HG02759 (cell line): Measurements from ENCODE around the gene WRNIP1.
"Not testable (repeated sequence)": the region's sequence is repeated elsewhere in the genome, so short reads cannot be mapped to it uniquely, and the experiment has no call there.

Source experiments
- ATAC-seq: cut with Tn5 transposase; IDR thresholded peaks from one replicate; pipeline ENCODE4 v1.9.1; 2021; ENCODE audit warnings: mild to moderate bottlenecking, moderate library complexity; ENCODE audit not compliant: unreplicated experiment

Gene WRNIP1

DNA sequence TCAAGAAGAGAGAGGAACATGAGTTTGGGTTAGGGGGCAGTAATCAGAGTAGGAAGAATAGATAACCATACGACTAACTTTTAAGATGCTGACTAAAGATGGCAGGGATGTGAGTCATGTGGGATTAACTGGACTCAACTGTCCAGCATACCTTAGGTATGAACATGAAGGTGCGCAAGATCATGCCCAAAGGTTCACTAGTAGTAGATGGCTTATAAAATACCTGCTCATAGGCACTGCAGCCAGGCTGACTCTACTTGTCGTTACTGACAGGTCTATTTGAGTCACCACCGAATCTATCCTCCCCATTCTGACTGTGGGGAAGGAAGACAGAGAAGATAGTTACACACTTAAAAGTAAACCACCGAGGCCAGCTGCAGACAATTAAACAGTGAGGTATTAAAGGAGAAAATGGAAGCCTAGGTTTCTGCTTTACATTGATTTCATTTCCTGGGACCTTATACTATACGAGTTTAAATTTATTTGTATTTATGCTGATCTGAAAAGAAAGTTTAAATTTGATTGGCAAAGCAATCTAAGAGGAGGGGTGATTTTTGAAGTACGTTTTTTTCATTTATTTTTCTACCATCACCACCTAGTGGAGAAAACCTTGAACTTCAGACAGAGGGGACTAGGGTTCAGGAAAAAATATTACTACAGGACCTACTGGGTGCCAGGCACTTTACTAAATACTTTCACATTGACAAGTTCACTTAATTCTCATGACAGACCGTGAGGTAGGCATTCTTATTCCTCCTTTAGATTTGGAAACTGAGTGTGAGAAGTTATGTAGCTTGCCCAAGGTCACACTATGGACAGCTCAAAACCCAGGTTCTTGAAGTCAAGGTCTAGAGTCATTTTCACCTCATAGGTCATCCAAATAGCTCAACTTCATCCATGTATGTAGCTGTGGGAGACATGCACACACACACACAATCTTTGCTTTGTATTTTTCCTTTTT is 4.0 kb upstream of the WRNIP1 start:
- no peak for ATAC-seq

DNA sequence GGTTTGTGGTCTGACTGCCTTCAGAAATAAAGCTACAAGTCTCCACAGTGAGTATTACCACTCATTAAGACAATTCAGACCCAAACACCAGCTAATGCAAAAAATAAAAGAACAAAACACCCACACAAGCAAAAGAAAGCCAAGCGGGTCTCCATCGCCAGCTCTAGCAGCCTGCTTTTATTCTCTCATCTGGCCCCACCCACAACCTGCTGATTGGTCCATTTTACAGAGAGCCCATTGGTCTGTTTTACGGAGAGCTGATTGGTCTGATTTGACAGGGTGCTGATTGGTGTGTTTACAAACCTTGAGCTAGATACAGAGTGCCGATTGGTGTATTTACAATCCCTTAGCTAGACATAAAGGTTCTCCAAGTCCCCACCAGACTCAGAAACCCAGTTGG is 2.3 kb upstream of the WRNIP1 start:
- not testable (repeated sequence) for ATAC-seq

DNA sequence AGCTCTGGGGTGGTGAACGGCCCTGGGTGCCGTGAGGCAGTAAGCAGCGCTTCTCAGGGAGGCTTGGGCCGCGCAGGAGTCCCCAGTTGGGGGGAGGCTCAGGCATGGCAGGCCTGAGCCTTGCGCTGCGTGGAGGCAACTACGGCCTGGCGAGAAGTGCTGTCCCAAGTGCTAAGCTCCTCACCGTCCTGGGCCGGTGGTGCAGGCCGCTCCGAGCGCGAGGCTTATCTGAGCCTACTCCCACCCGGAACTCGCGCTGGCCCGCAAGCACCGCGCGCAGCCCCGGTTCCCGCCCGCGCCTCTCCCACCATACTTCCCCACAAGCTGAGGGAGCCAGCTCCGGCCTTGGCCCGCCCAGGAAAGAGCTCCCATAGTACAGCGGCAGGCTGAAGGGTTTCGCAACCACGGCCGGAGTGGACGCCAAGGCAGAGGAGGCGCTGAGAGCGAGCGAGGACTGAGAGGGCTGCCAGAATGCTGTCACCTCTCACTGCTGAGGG is 1.8 kb upstream of the WRNIP1 start:
- no peak for ATAC-seq

DNA sequence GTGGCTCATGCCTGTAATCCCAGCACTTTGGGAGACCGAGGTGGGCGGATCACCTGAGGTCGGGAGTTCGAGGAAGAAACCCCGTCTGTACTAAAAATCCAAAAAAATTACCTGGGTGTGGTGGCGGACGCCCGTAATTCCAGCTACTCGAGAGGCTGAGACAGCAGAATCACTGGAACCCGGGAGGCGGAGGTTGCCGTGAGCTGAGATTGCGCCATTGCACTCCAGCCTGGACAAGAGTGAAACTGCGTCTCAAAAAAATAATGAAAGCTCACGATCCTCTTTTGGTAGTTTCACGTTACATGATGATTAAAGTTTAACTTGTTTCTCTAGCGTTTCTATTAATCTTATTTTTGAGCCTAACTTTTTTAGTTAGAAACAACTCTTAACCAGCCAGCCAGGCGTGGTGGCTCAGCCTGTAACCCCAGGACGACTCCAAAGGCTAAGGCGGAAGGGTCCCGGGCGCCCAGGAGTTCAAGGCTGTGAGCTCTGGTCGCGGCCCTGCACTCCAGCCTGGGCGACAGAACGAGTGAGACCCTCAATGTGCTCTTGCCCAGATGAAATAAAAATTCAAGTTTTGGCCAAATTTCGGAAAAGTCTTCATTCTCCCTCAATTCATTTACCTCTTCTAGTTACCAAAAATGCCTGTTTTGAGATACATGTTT is 1.2 kb upstream of the WRNIP1 start:
- ATAC-seq, result no peak

DNA sequence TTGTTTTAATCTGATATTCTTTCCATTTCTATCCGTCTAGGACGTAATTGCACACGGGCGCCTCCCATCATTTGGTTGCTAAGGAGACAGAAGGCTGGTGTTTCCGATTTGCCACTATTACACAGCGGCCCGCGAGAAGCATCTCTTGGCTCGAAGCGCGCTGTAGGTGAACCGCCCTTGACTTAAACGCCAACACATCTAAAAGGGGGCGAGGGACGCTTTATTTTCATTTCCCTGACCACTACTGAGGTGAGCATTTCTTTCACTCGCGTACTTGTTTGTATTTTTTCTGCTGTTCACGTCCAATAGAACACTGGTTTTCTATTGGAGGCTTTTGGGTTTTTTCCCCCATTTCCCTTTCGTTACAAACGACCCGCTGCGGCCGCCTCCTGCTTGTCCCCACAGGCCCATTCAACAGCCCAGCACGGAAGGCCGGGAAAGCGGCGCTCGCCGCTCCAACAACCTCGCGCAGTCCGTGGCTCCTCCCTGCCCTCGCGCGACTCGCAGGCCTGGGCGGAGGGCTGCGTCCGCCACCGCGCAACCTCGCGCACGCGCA is 505 bp upstream of the WRNIP1 start:
- peak; percentile 64 for ATAC-seq

DNA sequence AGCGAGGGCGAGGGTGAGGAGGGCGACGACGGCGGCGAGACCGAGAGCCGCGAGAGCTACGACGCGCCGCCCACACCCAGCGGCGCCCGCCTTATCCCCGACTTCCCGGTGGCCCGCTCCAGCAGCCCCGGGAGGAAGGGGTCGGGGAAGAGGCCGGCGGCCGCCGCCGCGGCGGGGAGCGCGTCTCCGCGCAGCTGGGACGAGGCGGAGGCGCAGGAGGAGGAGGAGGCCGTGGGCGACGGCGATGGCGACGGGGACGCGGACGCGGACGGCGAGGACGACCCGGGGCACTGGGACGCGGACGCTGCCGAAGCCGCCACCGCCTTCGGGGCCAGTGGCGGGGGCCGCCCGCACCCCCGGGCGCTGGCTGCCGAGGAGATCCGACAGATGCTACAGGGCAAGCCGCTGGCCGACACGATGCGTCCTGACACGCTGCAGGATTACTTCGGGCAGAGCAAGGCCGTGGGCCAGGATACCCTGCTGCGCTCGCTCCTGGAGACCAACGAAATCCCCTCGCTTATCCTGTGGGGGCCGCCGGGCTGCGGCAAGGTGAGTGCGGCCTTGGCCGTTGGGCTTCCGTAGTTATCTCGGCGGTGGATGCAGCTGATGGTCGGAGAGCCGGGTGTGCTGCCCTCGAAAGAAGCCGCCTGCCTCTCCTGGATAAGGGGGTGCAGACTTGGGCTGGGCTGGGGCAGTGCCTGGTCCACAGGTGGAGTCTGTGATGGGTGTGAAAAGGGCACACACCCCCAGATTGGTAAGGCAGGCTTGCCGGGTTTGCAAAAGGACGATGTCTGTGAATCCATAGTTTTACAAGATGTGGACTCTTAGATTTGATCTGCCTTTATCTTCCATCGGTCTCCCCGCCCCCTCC is 938 bp downstream of the WRNIP1 start:
- ATAC-seq, result peak; percentile 27

DNA sequence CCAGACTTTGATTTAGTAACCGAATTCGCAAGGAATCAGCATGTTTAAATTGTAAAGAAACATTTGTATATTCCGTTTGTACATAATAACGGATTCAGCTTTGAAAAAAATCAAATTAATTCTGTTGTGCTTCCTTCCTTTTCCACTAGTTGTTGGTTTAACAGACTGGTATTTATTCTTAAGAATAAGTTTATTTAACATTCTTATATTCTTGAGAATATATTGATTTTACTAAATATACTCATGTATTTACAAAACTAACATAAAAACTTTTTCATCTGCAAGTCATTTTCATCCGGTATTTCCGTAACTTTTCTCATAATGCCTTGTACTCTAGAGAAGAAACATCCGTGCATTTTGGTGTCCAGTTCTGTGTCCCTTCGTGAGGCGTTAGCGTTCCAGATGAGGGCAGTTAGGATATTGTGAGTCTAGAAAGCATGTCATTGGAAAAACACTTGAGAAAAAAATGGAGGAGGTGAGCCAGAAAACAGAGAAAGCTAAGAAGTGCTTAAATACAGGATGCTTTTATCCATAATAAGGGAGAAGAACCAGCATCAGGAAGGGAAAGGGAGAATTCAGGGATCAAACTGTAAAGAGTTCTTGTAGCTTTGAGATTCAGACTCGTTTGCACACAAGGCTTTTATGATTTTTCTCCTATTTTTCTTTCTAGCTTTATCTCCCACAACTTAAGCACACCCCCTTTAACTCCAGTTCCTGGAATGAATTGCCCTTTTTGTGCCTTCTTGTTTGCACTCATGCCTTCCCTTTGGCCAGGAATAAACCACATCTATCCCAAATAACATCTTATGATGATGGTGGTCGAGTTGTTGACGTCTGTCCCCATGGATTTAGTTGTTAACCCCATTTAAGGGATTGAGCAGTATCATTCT is 1.8 kb downstream of the WRNIP1 start:
- ATAC-seq, result no peak

DNA sequence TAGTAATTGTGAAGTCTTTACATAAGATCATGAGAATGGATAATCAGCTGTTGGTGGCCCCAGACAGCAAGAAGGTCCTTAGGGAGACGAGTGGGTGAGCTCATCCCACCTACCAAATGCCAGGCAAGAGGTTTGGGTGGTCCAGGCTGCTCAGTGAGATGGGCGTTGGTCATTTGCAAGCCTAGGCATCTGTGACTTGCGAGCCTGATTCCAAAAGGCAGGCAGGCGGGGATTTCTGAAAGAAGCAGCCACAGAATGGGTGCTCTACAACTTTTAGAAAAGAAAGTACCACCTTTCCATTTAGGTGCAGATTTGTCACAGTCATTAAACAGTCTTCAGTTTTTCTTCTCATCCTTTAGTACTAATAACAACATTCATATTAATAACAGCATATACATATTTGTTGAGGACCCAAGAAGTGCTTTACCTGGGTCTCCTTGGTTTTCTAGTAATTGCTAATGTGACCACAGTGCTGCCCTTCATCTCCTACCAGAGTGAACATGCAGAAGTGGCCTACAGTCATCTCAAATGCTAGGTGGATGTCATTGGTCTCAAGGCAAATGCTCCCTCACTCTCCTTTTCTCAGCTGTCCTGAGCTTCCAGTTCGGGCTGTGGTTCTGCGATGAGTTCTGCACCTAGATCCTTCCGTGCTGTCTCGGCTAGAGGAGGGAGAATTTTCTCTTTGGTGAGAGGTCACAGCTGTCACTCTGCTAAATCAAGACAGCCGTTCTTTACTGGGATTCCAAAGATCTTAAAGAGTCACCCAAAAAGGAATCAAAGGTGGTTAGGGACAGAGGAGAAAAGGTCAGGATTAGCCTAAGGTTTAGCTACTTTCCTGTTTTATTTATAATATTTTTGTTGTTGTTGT is 2.7 kb downstream of the WRNIP1 start:
- no peak for ATAC-seq

DNA sequence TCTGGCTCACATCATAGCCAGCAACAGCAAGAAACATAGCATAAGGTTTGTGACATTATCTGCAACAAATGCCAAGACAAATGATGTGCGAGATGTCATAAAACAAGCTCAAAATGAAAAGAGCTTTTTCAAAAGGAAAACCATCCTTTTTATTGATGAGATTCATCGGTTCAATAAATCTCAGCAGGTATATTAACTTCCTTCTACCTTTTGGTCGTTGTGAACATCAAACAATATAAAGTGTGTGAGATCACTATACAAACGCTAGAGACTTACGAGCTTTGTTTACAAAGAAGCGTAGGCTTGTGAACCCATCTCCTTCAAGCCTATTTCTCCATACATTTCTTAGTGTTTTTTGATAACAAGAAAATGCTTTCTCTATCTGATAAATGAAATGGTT is 3.5 kb downstream of the WRNIP1 start:
- no peak for ATAC-seq

DNA sequence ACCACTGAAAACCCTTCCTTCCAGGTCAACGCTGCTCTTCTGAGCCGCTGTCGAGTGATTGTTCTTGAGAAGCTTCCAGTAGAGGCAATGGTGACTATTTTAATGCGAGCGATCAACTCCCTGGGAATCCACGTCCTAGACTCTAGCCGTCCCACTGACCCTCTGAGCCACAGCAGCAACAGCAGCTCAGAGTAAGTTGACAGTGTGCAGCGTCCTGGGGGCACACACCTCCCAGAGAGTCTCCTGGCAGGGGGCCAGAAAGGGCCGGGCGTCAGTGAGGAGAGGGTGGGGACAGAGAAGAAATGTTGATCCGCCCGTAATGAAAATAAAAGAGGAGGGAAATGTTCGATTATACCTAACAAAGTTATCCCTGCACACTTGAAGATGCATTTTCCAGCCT is 5.0 kb downstream of the WRNIP1 start:
- no peak for ATAC-seq

DNA sequence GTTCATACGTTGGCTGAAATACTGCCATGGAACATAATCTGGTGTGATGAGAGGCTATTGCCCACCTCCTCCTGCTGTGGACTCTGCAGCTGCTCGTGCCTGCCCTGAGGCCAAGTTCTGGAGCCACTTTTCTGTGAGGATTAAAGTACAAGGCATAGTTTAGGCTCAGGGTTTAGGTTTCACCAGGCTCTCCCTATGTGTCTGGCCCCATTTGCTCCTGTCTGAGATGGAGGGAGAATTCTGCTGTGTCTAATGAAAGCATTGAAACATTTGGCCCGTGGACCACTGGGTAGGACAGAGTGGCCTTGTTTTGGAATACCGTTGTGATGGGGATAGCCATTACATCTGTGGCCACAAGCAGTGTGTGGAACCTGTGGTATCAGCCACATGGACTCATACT is 5.9 kb downstream of the WRNIP1 start:
- no peak for ATAC-seq

DNA sequence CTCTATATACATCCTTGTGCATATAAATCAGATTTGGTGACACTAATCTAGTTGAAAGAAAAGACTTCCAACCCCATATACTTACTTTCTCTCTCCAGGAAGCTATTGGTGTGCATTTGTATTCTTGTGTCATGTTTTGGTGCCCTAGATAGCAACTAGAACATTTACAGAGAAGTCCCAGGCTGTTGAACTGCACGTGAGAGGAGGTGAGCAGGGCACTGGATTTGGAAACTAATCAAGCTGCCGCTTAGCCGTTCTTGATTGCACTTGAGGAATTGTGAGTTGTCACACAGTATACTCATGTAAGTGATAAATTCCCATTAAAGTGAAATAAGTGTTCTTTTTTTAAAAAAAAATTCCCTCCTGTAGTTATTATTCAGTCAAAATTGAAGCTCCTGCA is 7.6 kb downstream of the WRNIP1 start:
- no peak for ATAC-seq

DNA sequence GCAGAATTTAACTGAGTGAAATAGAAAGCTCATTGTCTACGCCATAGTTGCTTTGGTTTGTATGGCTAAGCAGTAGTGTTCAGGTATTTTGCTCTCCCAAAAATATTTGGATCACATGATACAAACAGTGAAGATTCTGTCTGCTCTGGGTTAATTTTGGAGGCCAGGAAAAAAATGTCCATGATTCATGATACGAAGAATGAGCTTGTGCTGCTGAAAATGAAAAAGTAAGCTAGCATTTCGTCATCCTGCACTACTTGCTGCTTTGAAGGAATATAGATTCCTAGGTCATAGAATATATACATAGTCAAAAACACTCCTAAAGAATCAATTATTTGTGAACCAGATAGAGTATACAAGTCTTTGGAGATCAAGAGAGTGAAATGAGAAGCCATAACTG is 8.3 kb downstream of the WRNIP1 start:
- no peak for ATAC-seq

DNA sequence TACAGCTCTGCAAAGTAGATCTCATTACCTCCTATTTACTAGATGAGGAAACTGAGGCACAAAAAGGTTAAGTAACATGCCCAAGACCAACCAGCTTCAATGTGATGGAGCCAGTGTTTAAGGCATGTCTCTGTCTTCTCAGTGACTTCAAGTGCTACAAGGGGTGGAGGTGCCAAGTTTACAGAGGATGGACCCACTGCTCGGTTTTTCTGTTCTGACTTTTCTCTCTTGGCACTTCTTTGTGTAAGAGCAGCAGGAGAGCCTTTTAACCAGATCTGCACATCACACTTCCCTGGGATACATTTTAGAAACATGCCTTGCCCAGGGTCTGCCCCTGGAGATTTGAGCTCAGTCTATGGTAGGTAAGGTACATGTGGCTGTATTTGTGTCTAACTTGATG is 9.8 kb downstream of the WRNIP1 start:
- no peak for ATAC-seq

DNA sequence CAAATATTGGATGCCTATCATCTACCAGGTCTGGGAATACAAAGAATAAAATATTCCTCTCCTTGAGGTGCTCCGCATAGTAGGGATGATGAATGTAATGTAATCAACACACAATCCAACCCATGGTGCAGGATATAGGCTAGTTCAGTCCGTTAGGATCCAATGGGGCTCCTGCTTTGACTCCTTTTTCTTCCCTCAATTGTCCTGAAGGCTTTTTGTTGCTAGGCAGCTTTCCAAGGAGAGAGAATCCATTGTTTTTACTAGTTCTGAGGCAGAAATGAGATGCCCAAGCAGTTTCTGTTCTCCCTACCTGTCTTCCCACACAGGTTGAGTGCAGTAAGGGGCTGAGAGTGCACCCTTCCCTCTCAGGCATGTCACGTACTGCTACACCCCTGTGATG is 12.1 kb downstream of the WRNIP1 start:
- no peak for ATAC-seq

DNA sequence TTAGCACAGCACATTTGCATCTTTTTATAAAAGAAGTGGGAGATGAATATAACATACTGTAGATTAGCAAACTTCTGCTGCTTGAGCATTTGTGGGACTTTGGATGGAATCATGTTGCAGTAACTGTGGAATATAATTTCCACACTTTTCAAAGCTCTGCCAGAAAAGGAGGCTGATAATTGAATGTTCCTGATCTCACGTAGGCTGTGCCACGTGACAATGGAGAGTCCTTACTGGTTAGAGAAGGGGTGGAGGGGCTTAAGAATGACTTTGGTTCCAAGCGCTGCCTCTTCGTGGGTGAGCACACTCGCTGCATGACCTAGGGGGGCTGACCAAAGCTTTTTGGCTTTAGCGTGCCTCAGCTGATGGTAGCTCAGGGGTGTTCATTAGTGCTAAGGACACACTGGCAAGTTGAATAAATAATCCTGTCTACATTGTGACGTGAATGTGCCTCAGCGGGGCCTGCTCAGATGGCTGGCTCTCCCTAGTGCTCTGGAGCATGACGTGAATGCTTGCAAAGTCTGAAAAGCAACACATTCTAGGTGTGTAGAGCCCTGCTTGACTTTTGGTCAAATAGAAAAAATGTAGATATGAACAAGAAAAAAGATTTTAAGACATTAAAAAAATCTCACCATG is 15.0 kb downstream of the WRNIP1 start:
- ATAC-seq, result no peak

DNA sequence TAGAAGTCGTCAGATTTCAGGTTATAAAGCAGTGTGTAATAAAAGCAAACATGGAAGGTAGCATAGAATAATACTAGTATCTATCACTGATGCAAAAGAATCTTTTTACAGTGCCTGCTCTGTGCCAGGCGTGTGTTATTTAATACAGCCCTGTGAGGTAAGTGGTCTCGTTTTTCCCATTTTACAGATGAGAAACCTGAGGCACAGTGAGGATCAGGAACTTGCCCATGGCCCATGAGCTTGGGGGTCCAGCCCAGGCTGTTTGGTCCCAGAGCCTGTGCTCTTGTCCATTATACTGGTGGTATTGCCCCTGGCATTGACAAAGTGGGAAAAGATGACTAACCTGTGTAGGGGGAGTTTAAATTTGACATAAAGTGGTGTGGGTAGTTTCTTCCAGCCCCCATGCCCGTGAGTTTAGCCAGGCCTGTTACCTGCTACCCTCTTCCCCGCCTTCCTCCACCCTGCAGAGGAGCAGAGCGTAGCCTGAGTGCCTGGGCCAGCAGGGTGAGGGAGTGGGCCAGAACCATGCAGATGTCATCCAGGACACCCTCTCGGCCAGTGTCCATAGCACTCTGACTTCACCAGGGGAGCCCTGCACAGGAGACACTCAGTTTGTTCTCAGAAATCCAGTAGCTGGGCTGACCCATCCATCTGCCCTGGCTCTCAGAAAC is 16.6 kb downstream of the WRNIP1 start:
- ATAC-seq, result no peak

DNA sequence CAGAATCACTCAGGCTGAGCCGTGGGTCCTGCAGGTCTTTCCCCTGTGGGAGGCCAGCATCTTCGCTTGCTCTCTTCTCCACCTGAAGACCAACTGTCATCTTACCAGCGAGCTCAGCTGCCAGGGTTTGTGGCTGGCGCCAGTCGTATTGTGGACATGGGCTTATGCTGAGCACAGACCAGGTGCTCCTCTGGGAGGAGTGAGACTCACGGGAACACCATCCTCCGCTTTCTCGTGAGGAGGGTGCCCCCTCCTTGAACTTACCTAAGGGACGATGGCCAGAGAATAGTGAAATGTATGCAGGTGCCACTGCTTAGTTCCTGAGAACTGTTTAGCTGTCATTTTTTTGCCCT is 17.1 kb downstream of the WRNIP1 start:
- ATAC-seq, result no peak
